Frontal cortex (tissue), 4 donors: Measurements from ENCODE around the gene MLXIP. TPM values are rescaled to one million over a fixed set of nuclear protein-coding genes. Genes with fewer than 3 reads are reported as not detected.

ENCODE experiments used
- DNase-seq, 2 donors: peaks; one replicate each; pipeline ENCODE4 v3.0.0; 2012; ENCODE audit warnings: low spot score in 2 of 2
- FAIRE-seq: peaks from 2 replicates; lab custom pipeline; 2012; peaks lifted over from hg19 to GRCh38; lab: Jason Lieb, UNC
- total RNA-seq: library from RNA; depleted of rRNA; stranded (reverse); fragments of >200 nt; gene quantifications from one replicate; pipeline ENCODE4 v1.2.3, GENCODE V29; 2014
- donor health status: control.
- donor health status: control.
- donor health status: control.

MLXIP gene
- total RNA-seq, 1 donor from 2014 or later = 6.9 TPM

DNA sequence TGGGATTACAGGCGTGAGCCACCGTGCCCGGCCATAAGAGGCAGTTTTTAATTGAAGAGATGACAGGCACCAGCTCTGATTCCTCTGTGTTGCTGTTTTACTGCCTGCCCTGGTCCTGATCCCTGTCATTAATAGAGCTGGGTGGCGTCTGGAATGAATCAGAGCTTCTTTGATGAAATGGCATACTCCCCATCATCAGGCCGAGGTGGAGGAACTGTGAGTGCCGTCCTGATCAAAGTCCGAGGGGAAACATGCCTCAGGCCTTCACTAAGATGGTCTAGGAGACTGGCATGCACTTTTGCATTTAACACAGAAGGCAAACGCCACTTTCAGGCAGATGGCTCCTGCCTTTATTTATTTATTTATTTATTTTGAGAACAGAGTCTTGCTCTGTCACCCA, 61.4 kb downstream of the MLXIP start:
- FAIRE-seq (no peak), DNase-seq (no peak)

DNA sequence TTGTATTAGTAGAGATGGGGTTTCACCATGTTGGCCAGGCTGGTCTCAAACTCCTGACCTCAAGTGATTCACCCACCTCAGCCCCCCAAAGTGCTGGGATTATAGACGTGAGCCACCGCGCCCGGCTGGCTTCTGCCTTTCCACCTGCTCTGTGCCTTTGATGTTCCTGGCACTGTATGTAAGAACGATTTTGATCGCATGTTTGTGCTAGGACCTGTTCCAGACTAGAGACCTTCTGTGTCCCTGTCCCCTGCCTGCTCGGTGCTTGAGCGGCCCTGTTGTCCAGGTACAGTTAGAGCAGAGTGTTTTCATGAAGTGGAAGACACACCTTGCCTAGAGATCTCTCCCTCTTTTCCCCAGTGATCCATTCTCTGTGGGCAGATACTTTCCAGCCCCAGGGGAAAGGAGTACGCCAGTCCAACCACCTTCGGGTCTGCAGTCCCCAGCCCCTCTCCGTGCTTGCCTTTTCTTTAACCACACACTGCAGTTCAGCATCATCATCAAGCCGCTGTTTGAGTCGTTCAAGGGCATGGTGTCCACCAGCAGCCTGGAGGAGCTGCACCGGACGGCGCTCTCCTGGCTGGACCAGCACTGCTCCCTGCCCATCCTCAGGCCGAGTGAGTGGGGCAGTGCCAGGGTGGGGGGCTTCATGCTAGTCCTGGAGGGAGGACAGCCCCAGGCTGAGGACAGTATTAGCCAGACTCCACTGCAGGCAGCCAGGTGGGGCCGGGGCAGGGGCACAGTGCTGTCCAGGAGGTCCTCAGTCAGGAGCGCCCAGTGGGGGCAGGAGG, 62.1 kb downstream of the MLXIP start:
- DNase-seq (no peak), FAIRE-seq (no peak)

DNA sequence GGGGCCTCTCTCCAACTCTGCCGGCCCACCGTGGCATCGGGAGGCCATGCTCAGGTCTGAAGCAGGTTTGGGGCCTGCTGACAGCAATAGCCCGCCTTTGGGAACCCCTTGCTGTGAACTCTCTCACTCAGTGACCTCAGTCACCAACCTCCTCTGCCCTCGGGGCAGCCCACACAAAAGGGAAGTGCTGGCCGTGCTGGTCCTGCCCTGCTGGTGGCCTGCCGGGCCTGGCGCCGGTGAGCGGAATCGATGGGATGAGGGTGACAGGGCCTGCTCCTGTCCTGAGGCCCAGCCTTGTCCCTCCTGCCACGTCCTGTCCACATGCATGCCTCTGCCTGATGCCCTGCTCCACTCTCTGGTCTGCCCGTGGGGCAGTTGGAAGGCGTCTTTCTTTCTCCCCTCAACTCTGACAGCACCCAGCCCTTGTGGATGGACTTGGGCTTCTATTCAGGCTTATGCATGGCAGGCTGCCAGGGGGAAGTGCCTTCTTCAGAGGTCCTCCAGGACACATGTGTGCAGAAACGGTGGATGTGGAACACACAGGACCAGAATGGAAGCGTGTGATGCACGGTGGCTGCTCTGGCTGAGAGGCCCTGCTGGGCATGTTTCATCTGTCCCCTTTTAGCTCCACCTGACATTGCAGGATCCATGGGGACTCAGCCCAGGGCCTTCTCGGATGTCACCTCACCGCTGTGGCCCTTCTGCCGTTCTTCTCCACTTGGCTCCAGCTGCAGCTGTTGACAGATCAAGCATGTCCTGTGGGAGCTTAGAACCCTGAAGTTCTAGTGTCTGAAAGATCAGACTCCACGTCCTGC, 63.6 kb downstream of the MLXIP start:
- DNase-seq = no peak
- FAIRE-seq = no peak

DNA sequence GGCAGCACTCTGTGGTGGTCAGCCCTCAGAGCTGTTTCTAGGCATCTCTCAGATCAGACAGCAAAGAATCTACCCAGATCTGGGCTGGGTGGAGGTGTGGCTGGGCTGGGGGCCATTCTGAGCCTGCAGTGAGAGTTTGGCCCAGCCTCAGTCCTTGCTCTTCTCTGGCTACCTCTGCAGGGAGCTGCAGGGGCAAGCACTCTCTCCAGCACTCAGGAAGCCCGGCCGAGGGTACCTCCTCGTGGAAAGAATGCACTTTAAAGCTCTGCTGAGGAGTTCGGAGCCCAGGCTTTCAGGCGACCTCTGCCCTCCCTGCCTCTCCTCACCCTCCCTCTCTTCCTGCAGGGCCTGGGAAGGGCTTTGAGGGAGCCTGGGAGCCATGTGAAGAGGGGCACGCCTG, 64.3 kb downstream of the MLXIP start:
- FAIRE-seq (no peak), DNase-seq (no peak)

DNA sequence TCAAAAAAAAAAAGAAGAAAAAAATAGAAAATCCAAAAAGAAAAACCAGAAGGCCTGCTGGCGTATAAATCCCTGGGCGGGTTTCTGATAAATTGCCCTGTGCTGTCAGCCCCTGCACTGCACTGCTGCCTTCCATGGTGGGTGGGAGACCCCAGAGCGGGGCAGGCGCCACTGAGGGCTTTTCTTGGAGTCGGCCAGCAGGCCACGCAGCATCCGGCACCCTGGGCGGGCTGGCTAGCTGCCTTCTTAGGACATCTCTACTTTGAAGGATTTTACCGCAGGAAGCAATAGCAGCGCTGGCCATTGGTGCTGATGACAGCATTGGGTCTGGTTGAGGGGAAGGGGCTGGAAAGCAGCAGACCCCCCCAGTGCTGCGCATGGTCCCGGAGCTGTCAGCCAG, 66.3 kb downstream of the MLXIP start:
- FAIRE-seq = no peak

DNA sequence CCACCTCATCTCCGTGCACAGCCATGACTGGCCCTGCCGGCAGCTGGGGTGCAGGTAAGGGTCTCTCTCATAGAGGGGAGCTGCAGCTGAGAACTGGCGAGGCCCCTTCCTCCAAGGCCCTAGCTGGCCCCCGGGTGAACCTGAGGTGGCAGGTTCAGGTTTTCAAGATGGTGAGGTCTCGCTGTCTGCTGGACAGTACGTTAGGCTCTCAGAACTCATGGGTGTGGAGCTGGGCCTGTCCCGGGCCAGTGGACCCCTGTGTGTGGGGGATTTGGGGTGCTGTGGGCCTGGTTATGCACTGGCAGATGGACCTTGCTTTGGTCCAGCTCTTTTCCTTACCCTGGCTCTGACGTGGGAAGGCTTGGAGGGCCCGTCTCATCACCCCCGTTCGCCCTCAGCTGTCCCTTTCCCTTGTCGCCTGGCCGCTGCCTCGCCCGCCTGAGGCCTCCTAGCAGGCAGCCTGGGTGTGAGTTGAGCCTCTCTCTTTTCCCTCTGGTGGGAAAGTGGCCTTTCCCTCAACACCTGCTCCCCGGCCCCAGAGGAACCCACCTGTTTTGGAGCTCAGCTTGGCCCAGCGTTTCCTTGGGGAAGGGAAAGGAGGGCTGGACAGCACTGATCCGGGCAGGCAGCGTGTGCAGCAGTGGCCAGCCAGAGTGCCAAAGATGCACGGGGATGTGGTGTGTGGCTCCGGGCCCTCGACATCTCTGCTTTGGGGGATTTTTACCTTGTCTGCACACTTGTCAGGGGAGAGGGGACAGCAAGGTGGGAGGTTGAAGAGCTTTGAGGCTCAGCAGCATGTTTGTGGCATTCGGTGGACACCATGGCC, 67.2 kb downstream of the MLXIP start:
- FAIRE-seq = no peak
- DNase-seq = no peak

More for the DNA sequence above, 66.3 kb downstream of the MLXIP start:
- no peak for DNase-seq

DNA sequence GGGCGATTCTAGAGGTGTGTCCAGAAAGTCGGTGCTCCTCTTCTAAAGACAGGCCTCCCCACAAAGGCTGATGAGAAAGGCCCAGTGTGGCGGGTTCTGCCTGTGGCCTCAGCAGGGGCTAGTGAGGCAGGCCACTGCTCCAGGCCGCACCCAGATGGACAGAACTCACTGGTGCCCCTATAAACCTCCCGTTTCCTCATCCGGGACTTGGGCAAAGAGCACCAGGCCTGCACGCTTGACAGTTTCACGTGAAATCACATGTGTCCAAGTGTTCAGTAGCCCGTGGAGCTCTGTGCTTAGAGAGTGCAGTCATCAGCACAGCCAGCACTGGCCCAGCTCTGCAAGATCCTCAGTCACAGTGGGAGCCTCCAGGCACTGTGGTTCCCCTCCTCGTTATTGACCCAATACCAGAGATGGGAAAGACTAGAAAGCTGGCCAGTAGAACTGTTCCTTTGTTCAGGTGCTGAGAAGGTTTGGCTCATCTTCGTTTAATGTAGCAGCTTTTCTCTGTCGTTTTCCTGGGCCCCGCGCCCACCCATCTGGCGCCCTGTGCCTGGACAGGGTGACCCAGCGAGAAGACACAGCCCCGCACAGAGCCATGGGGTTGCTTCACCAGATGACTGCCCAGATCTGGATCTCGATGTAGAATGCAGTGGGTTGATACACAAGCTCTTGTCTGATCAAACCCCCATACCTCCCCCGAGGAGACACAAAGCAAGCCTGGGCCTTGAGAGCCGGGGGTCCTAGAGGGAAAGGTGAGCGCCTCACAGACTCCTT, 69.1 kb downstream of the MLXIP start:
- no peak for DNase-seq
- no peak for FAIRE-seq

DNA sequence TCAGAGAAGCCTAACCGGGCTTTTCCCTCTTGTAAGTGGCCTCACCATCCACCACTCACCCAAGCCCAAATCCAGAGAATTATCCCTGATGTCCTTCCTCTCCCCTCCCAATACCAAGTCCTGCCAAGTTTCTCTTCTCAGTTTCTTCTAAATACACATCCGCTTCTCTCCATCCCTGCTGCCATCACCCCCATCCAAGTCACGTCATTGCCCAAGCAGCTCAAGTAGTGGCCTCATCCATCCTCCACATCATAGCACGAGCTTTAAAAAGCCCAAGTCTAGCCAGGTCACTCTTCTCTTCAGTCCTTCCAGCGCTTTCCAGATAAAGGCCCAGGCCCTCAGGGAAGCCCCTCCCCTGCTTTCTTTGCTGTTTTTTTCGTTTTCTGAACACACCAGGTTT, 70.1 kb downstream of the MLXIP start:
- no peak for DNase-seq
- no peak for FAIRE-seq

DNA sequence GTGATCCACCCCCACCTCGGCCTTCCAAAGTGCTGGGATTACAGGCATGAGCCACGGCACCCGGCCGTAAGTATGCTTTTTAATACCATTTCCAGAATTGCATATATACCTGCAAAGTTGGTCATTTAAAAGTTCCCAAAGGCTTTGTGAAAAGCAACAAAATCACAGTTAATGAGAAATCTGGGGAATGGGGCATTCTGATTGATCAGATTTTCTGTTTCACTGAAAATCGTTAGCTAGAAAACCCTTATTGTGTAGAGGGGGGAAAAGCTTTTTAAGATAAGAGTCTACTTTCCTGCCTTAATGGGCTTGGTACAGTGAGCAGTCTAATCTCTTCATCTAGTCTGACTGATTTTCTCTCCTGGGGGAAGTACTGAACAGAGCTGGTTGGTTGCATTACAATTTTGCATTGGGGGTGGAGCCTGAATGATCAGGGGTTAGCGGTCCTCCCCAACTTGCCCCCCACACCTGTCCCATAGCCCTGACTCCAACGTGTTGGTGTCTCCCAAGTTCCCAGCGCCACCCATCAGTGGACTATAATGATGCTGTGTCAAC, 71.6 kb downstream of the MLXIP start:
- no peak for FAIRE-seq
- DNase-seq = no peak

DNA sequence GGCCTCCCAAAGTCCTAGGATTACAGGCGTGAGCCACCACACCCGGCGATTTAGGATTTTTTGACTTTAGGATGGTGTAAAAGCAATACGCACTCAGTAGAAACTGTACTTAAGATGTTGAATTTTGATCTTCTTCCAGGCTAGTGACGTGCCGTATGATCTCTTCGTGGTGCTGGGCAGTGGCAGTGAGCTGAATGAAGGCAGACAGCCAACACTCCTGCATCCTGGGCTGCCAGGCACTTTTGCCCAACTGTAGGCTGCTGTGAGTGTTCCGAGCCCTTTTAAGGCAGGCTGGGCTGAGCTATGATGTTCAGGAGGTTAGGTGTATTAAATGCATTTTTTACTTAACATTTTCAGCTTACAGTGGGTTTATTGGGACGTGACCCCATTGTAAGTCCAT, 74.2 kb downstream of the MLXIP start:
- FAIRE-seq = no peak

DNA sequence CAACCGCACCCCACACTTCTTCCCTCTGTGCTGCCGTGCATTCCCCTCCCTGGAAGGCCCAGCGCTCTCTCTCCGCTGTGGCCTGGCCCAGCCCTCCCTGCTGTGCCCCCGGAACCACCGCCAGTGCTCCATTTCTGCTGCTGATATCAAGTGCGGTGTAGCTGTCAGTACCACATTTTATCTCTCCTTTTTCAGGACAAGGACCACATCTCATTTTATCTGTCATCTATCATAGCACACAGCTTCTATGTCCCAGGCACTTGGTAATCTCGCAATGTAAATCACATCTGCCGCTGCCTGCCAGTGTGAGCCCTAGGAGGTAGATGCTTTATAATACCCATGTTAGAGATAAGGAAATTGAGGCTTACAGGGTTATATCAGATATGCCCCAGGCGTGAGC, 77.1 kb downstream of the MLXIP start:
- DNase-seq (no peak), FAIRE-seq (no peak)

More for the DNA sequence above, 74.2 kb downstream of the MLXIP start:
- DNase-seq = no peak

DNA sequence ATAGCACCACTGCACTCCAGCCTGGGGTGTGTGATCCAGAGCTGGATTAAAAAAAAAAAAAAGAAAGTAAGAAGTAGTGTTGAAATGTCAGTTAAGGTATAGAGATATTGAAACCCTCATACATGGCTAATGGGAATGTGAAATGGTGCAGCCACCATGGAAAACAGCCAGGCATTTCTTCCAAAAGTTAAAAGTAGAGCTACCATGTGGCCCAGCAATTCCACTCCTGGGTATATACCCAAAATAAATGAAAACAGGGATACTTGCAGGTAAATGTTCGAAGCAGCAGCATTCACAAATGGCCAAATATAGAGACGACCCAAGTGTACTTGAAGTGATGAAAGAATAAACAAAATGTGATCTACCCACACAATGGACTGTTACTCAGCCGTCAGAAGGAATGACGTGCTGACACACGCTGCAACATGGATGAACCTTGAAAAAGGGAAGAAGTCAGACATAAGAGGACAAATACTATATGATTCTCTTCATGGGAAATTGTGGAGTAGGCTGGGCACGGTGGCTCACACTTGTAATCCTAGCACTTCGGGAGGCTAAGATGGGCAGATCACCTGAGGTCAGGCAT, 80.2 kb downstream of the MLXIP start:
- FAIRE-seq = no peak
- DNase-seq = no peak

DNA sequence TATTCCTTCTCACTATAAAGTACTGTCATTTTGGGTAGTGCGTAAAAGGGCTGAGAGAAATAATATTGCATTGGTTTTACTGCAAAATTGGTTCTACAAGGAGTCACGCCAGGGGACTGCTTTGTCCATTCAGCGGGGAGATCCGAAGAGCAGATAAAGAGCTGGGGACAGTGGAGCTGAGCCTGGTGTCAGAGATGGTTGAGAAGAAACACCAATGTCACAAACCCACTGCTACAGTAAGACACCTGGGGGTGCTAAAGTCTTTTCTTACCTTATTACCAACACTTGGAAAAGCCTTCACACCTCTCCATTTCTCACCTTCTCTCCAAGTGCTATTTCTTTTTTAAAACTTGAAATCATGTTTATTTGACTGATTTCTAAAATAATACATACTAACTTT, 81.3 kb downstream of the MLXIP start:
- FAIRE-seq (no peak), DNase-seq (no peak)

DNA sequence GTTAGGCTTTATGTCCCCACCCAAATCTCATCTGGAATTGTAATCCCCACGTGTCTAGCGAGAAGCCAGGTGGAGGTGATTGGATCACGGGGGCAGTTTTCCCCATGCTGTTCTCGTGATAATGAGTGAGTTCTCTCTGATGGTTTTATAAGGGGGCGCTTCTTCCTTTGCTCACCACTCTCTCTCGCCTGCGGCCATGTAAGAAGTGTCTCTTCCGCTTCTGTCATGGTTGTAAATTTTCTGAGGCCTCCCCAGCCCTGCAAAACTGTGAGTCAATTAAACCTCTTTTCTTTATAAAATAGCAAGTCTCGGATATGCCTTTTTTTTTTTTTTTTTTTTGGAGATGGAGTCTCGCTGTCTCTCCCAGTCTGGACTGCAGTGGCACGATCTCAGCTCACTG, 82.2 kb downstream of the MLXIP start:
- FAIRE-seq (no peak), DNase-seq (no peak)

DNA sequence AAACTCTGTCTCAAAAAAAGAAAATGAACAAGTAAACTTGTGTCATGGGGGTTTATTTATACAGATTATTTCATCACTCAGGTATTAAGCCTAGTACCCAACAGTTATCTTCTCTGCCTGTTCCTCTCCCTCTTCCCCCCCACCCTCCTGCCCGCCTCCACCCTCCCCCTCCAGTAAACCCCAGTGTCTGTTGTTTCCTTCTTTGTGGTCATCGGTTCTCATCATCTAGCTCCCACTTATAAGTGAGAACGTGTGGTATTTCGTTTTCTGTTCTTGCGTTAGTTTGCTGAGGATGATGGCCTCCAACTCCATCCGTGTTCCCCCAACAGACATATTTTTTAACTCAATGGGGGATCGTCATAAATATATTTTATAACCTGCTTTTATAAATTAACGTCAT, 83.1 kb downstream of the MLXIP start:
- no peak for FAIRE-seq
- no peak for DNase-seq

DNA sequence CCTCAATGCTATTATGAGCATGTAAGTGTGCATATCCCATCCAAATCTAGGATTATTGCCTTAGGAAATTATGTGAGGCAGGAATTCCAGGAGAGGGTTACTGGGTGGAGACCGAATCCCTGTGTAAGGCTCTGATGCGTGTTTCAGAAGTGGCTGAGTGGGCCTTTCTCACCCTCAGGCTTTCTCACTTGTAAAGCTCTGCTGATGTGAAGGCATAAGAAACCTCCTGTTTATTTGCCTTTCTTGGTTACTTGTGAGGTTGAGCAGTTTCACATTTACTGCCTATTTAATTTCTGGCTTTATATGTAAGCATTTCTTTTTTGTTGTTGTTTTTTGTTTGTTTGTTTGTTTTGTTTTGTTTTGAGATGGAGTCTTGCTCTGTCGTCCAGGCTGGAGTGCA, 84.4 kb downstream of the MLXIP start:
- FAIRE-seq (no peak), DNase-seq (no peak)

DNA sequence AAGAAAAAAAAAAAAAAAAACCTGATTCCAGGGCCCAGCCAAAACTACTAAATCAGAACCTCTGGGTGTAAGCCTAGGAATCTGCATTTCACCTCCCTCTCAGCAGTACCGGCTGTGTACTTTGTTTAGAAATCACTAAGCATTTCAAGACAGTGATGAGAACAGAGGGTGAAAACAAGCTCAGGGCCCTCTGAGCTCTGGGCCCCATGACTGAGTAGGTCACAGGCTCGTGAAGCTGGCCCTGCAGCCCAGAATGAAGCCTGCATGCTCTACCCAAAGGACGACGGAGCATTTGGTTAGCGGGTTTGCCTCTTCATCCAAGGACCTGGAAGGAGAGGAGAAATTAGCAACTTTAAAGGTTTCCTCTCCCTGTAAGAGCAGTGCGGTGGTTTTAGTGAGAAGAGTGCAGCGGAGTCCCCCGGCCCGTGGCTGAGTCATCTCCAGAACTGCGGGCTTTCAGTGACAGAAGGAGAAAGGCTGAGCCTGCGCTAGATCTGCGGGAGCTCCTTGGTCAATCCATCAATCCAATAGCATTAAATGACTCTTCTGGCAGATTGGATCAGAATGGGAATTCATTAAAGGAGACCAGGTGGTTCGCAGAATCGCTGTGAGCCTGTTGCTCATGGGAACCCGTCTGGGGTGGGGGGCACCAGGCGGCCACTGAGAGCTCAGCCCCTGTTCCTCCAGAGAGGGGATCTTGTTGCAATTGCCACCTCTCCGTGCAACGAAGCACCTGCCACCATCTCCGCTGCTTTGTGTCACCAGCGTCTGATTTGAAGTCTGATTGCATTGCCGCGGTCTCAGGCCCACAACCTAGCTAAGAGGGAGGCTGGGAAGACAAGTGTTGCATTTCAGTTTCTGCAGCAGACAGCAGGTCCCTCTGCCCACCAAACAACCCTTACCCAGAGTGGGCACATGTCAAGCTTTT, 88.1 kb downstream of the MLXIP start:
- FAIRE-seq = no peak
- DNase-seq = no peak

DNA sequence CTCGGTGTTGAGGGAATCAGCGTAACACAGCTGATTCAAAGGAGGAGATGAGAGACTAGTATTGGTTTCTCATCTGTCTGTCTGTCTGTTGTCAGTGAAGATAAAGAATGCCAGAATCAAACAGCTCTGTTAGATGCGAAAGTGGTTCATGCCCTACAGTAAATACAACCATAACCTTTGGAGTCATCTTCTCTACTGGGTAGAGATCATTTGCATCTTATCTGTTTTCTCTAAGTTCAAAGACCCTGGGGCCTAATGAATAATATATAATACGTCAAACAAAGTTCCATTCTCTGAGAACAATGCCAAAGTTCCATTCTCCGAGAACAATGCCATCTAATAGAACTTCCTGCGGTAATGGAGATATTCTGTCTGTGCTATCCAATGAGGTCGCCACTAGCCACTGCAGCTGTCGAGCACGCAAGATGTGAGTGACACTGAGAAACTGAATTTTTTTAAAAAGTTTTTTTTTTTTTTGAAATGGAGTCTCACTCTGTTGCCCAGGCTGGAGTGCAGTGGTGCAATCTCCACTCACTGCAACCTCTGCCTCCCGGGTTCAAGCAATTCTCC, 88.9 kb downstream of the MLXIP start:
- FAIRE-seq (no peak), DNase-seq (no peak)
